ENCODE measurements around the gene CD74.
"Not testable (repeated sequence)": the region's sequence is repeated elsewhere in the genome, so short reads cannot be mapped to it uniquely, and the experiment has no call there.

The CD74 gene

DNA sequence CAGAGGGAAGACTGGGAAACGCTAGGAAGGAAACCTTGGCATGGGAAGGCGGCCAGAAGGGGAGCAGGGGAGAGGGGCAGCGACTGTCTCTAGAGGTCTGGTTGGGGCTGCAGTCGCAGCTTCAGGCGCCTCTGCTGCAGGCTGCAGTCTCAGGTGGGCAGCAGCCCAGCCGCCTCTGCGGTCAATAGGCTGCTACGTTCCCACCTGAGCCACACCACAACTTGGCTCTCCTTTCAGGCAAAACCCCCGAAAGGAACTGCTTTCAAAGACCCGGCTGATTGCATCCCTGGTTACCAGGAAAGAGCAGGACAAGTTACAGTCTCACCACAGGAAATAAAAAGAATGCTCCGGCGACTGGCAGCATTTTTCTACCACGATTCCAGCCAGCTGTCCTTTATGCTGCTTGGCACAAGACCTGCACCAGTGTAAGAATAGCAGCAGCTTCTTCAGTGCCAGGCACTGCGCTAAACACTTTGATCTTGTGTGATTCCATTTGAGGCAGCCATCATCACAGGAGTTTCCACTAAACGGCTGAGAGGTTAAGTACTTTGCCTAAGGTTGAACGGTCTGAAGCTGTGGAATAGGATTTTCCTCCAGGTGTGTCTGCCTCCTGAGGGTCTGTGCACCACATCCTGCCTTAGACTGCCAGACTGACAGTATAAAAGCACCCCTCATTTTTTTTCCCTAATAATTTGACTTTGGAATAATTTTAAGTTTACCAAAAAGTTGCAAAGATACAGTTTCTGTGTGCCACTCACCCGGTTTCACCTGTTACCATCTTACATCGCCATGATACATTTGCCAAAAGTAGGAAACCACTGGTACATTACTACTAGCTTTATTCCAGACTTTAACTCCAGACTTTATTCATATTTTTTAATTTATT is 29.3 kb upstream of the CD74 start:
- no peak for DNase-seq (ENCODE audit: low read depth)

- DNase-seq (ENCODE audit: low read depth) = no peak
Measured at GRCh38 chr5:150440948-150441812, 28.5 kb upstream of the CD74 start.

- DNase-seq (ENCODE audit: low read depth) = no peak
Measured at GRCh38 chr5:150438873-150439546, 26.3 kb upstream of the CD74 start.

DNA sequence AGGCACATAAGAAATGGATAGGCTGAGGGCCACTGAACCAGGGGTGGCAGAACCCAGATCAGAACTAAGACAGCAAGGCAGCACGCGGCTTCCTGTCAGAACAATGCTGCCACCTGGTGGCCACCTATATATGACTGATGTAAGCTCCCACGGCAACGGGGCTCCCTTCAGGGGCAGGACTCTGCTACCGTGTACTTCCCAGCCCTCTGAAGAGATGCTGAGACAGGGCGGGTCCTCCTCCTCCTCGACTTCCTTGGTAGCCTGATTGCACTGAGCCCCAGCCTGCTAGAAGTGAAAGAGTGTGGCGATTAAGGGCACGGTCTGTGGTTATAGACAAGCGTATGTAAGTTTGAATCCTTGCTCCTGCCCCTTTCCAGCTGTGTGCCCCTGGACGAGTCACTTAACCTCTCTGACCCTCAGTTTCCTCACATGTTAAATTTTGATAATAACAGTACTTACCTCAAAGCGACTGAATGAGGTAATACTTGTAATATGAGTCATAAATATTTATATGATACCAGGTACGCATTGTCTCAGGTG is 23.5 kb upstream of the CD74 start:
- peak; percentile 45 for DNase-seq (ENCODE audit: low read depth)

- no peak for DNase-seq (ENCODE audit: low read depth)
Measured at GRCh38 chr5:150434464-150434863, 21.8 kb upstream of the CD74 start.

- no peak for DNase-seq (ENCODE audit: low read depth)
Measured at GRCh38 chr5:150431574-150431973, 18.9 kb upstream of the CD74 start.

GRCh38 chr5:150431048-150431447 is 18.3 kb upstream of the CD74 start:
- no peak for DNase-seq (ENCODE audit: low read depth)

GRCh38 chr5:150429410-150429873 is 16.7 kb upstream of the CD74 start:
- DNase-seq (ENCODE audit: low read depth) = no peak

GRCh38 chr5:150428978-150429377 is 16.3 kb upstream of the CD74 start:
- no peak for DNase-seq (ENCODE audit: low read depth)

GRCh38 chr5:150428106-150428876 is 15.6 kb upstream of the CD74 start:
- no peak for DNase-seq (ENCODE audit: low read depth)

- not testable (repeated sequence) for DNase-seq (ENCODE audit: low read depth)
Measured at GRCh38 chr5:150426165-150426564, 13.5 kb upstream of the CD74 start.

- no peak for DNase-seq (ENCODE audit: low read depth)
Measured at GRCh38 chr5:150422758-150423157, 10.0 kb upstream of the CD74 start.

- no peak for DNase-seq (ENCODE audit: low read depth)
Measured at GRCh38 chr5:150422075-150422474, 9.4 kb upstream of the CD74 start.

- no peak for DNase-seq (ENCODE audit: low read depth)
Measured at GRCh38 chr5:150419630-150420270, 7.0 kb upstream of the CD74 start.

DNA sequence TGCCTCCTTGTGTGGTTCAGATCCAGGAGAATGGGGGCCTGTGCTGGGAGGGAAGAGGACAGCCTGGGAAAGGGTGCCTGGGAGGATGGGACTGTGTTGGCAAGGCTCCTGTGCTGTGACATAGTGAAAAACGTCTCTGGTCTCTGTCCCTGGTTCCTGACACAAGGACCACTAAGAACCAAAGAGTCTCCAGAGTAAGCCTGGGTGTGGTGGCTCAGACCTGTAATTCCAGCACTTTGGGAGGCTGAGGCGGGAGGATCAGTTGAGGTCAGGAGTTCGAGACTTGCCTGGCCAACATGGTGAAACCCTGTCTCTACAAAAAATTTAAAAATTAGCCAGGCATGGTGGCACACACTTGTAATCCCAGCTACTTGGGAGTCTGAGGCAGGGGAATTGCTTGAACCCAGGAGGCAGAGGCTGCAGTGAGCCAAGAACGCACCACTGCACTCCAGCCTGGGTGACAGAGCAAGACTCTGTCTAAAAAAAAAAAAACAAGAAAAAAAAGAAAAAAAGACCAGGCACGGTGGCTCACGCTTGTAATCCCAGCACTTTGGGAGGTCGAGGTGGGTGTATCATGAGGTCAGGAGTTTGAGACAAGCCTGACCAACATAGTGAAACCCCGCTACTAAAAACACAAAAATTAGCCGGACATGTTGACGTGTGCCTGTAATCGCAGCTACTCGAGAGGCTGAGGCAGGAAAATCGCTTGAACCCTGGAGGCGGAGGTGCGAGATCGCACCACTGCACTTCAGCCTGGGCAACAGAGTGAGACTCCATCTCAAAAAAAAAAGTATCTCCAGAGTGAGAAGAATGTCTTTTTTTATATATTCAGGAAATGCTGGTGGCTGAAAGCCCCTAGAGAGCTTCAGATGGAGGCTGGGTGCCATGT is 1.4 kb upstream of the CD74 start:
- DNase-seq (ENCODE audit: low read depth) = not testable (repeated sequence)

DNA sequence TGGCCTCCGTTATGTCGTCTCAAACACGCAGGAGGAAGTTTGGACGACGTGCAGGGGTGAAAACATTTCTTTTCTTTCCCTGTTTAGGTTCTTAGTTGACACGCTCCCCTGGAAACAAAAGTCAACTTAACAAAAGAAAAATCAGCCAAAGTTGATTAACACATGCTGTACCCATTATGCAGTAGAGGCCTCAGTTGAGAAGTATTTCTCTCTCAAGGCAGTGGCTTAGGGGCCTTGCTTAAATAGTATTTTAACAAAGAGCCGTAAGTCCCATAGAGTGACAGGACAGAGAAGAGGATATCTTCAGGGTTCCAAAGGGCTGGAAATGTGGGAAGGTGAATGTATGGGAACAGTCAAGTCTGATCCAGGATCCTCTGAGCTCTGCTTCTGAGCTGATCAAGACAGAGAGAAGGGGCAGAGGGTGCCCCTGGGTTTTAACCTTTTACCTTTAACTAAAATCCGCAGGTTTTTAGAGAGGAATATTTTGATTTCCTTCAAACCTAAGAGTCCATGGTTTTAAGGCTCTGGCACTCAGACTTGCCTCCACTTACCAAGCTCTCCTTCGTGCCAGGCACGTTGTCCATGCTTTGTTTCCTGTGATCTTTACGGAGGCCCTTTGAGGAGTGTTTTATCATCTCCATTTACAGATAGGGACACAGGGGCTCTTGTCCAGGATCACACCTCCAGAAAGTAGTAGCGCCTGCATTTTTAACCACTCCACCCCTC is 629 bp upstream of the CD74 start:
- no peak for DNase-seq (ENCODE audit: low read depth)

- DNase-seq (ENCODE audit: low read depth) = no peak
Measured at GRCh38 chr5:150411245-150411979, 1.3 kb downstream of the CD74 start.

DNA sequence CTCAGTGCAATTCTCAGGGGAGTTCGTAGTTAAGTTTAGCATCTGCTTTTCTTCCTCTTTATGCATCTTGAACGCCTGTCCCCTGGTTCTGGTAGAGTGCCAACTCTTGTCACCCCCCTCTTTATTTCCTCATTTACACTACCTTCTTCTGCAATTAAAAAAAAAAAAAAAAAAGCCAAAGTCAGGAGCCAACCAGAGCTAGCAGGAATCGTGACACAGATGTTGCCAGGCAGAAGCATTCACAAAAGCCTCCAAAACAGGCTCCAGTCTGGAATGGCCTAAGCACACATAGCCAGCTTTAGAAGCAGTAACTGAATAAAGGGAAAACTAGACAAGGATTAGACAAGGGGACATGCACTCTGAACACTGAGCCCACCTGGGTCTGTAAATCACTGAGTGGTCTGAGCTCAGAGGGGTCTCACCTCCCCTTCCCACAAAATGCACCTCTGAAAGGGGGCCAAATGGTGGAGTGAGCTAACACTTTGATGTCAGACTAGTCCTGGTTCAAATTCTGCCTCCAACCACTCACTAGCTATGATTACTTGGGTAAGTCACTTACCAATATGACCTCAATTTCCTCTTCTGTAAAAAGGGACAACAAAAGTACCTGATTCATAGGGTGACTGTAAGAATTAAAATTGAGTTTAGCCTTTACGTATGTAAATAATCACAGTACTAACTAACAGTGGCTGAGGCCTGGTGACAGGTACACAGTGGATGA is 2.0 kb downstream of the CD74 start:
- DNase-seq (ENCODE audit: low read depth) = no peak

Measured in HS-27A (cell line).